Activated CD8-positive, alpha-beta T cell treated with anti-CD3 and anti-CD28 coated beads for 36 hours (primary cell): Measurements from ENCODE around the gene PARP1. TPM values are rescaled to one million over a fixed set of nuclear protein-coding genes. Genes with fewer than 3 reads are reported as not detected.

Source experiments
- ATAC-seq: fragments of 200-7000 bp; cut with Tn5 transposase; one replicate; pipeline ENCODE4 v1.10.0; 2021; ENCODE audit warnings: mild to moderate bottlenecking, moderate library complexity
- CTCF ChIA-PET: fragments of 350-600 bp; sonication (Branson Sonifier 250); formaldehyde crosslinking; loops from one replicate; lab custom pipeline; 2021; ENCODE audit warnings: antibody characterized with exemption; lab: Charles Lee
- POLR2A ChIA-PET: fragments of 350-600 bp; sonication (Branson Sonifier 250); formaldehyde crosslinking; loops from one replicate; lab custom pipeline; 2021; ENCODE audit warnings: antibody characterized with exemption; lab: Charles Lee
- DNase-seq: peaks from one replicate; pipeline ENCODE4 v3.0.0-alpha.2; 2020
- H3K27ac Mint-ChIP-seq: one replicate; pipeline ENCODE4 v1.8.0; 2021; ENCODE audit warnings: mild to moderate bottlenecking, mixed read lengths
- H3K27me3 Mint-ChIP-seq: one replicate; pipeline ENCODE4 v1.8.0; 2021; ENCODE audit warnings: mixed read lengths
- H3K36me3 Mint-ChIP-seq: one replicate; pipeline ENCODE4 v1.8.0; 2021; ENCODE audit warnings: low read depth, mixed read lengths
- H3K4me1 Mint-ChIP-seq: one replicate; pipeline ENCODE4 v1.8.0; 2021; ENCODE audit warnings: low read depth, mixed read lengths
- H3K4me3 Mint-ChIP-seq: one replicate; pipeline ENCODE4 v1.8.0; 2021; ENCODE audit warnings: mild to moderate bottlenecking, moderate library complexity, mixed read lengths
- H3K9me3 Mint-ChIP-seq: one replicate; pipeline ENCODE4 v1.8.0; 2021; ENCODE audit warnings: mixed read lengths
- CTCF ChIP-seq: fragments of 200-600 bp; IDR thresholded peaks from one replicate; pipeline ENCODE4 v1.8.0; 2022; ENCODE audit warnings: antibody characterized with exemption, mild to moderate bottlenecking
- intact Hi-C: fragments of 100-400 bp; cut with micrococcal nuclease; formaldehyde crosslinking; loops from one replicate; pipeline ENCODE4 v1.10.0; 2022
- total RNA-seq, 2 experiments: library from RNA; stranded (reverse); gene quantifications; one replicate each; pipeline ENCODE4 v1.2.3, GENCODE V29; 2021

Gene PARP1
- total RNA-seq, 2 experiments from 2014 or later: 203 to 206 TPM

GRCh38 chr1:226329237-226329636 is 78.7 kb downstream of the PARP1 start:
- H3K4me1 Mint-ChIP-seq: peaks cover 5% of the 10 kb centered on the region
- H3K27me3 Mint-ChIP-seq: no peaks in the 10 kb centered on the region
- no peaks in the 10 kb centered on the region for H3K36me3 Mint-ChIP-seq
- ChIA-PET POLR2A (no interaction called here), CTCF (no interaction called here)
- H3K9me3 Mint-ChIP-seq: no peaks in the 10 kb centered on the region
- intact Hi-C loops: no loop called here
- TF ChIP-seq CTCF: no peak
- DNase-seq (no peak), ATAC-seq (no peak)
- H3K4me3 Mint-ChIP-seq: no peak overlapping the region
- no peak overlapping the region for H3K27ac Mint-ChIP-seq

- DNase-seq: no peak
- CTCF ChIA-PET: interaction anchor here (2.3 kb wide), 1 partner anchor 203 kb away, joined by 6 read pairs; no protein-coding TSS in a partner anchor
- H3K27ac Mint-ChIP-seq: no peak overlapping the region
- H3K36me3 Mint-ChIP-seq: no peaks in the 10 kb centered on the region
- no peaks in the 10 kb centered on the region for H3K27me3 Mint-ChIP-seq
- intact Hi-C loops: no loop called here
- no peak overlapping the region for H3K4me3 Mint-ChIP-seq
- POLR2A ChIA-PET: interaction anchor here (1.2 kb wide), 1 partner anchor 129 kb away, joined by 3 read pairs; no protein-coding TSS in a partner anchor
- H3K4me1 Mint-ChIP-seq: no peaks in the 10 kb centered on the region
- TF ChIP-seq CTCF: no peak
- H3K9me3 Mint-ChIP-seq: no peaks in the 10 kb centered on the region
- no peak for ATAC-seq
These were observed 80.1 kb downstream of the PARP1 start for GRCh38 chr1:226327761-226328162.

GRCh38 chr1:226325178-226325577 is 82.7 kb downstream of the PARP1 start:
- peaks cover 3% of the 10 kb centered on the region for H3K27me3 Mint-ChIP-seq
- POLR2A ChIA-PET: interaction anchor here (2.2 kb wide), 1 partner anchor 16 kb away, joined by 8 read pairs; the partner anchor contains the start of gene LIN9
- TF ChIP-seq CTCF: no peak

GRCh38 chr1:226324479-226324878 is 83.4 kb downstream of the PARP1 start:
- CTCF ChIA-PET: interaction anchor here (0.9 to 1.4 kb wide), 2 partner anchors 14 to 45 kb away, joined by 3 to 5 read pairs; no protein-coding TSS in a partner anchor
- no peak for ATAC-seq
- no peaks in the 10 kb centered on the region for H3K36me3 Mint-ChIP-seq
- no peaks in the 10 kb centered on the region for H3K4me1 Mint-ChIP-seq
- peaks cover 3% of the 10 kb centered on the region for H3K27me3 Mint-ChIP-seq
- TF ChIP-seq CTCF: no peak
- no peak for DNase-seq
- no peaks in the 10 kb centered on the region for H3K9me3 Mint-ChIP-seq
- no peak overlapping the region for H3K4me3 Mint-ChIP-seq
- POLR2A ChIA-PET: interaction anchor here (2.2 kb wide), 1 partner anchor 15 kb away, joined by 8 read pairs; the partner anchor contains the start of gene LIN9
- intact Hi-C loops: no loop called here
- H3K27ac Mint-ChIP-seq: no peak overlapping the region

More at GRCh38 chr1:226325178-226325577, 82.7 kb downstream of the PARP1 start:
- intact Hi-C loops: no loop called here
- Mint-ChIP-seq H3K36me3 (no peaks in the 10 kb centered on the region), H3K27ac (no peak overlapping the region), H3K4me3 (no peak overlapping the region), H3K4me1 (no peaks in the 10 kb centered on the region), H3K9me3 (no peaks in the 10 kb centered on the region)
- CTCF ChIA-PET: interaction anchor here (0.9 to 1.4 kb wide), 2 partner anchors 15 to 45 kb away, joined by 3 to 5 read pairs; no protein-coding TSS in a partner anchor
- no peak for ATAC-seq
- DNase-seq: no peak

GRCh38 chr1:226322986-226323385 is 84.9 kb downstream of the PARP1 start:
- POLR2A ChIA-PET: no interaction called here
- TF ChIP-seq CTCF: no peak

More at GRCh38 chr1:226322986-226323385, 84.9 kb downstream of the PARP1 start:
- CTCF ChIA-PET: interaction anchor here (0.9 to 1.4 kb wide), 2 partner anchors 10 to 14 kb away, joined by 5 to 6 read pairs; partner anchors contain the start of gene LIN9
- Mint-ChIP-seq H3K27ac (no peak overlapping the region), H3K9me3 (no peaks in the 10 kb centered on the region), H3K36me3 (no peaks in the 10 kb centered on the region), H3K4me3 (no peak overlapping the region), H3K27me3 (peaks cover 7% of the 10 kb centered on the region), H3K4me1 (no peaks in the 10 kb centered on the region)
- ATAC-seq: no peak
- intact Hi-C loops: no loop called here
- DNase-seq: no peak
